Activated B cell treated with CpG ODN at 0.5 μM for 24 hours (primary cell): Measurements from ENCODE around the gene BHLHE23. TPM values are rescaled to one million over a fixed set of nuclear protein-coding genes. Genes with fewer than 3 reads are reported as not detected.

Source experiments
- ATAC-seq: fragments of 200-7000 bp; cut with Tn5 transposase; one replicate; pipeline ENCODE4 v1.10.0; 2021; ENCODE audit warnings: low read depth, mild to moderate bottlenecking, moderate library complexity
- CTCF ChIA-PET: fragments of 350-600 bp; sonication (Branson Sonifier 250); formaldehyde crosslinking; loops from one replicate; lab custom pipeline; 2021; ENCODE audit warnings: antibody characterized with exemption; lab: Charles Lee
- POLR2A ChIA-PET: fragments of 350-600 bp; sonication (Branson Sonifier 250); formaldehyde crosslinking; loops from one replicate; lab custom pipeline; 2021; ENCODE audit warnings: antibody characterized with exemption; lab: Charles Lee
- DNase-seq: peaks from one replicate; pipeline ENCODE4 v3.0.0; 2022
- H3K27ac Mint-ChIP-seq: one replicate; pipeline ENCODE4 v1.8.0; 2020; ENCODE audit warnings: mixed read lengths
- H3K27me3 Mint-ChIP-seq: one replicate; pipeline ENCODE4 v1.8.0; 2021; ENCODE audit warnings: mixed read lengths
- H3K36me3 Mint-ChIP-seq: one replicate; pipeline ENCODE4 v1.8.0; 2021; ENCODE audit warnings: low read depth, mixed read lengths
- H3K4me1 Mint-ChIP-seq: one replicate; pipeline ENCODE4 v1.8.0; 2021; ENCODE audit warnings: mixed read lengths
- H3K4me3 Mint-ChIP-seq: one replicate; pipeline ENCODE4 v1.8.0; 2020; ENCODE audit warnings: mild to moderate bottlenecking, mixed read lengths
- H3K9me3 Mint-ChIP-seq: one replicate; pipeline ENCODE4 v1.8.0; 2020; ENCODE audit warnings: mixed read lengths
- CTCF ChIP-seq: fragments of 200-600 bp; IDR thresholded peaks from one replicate; pipeline ENCODE4 v1.8.0; 2022; ENCODE audit warnings: antibody characterized with exemption, mild to moderate bottlenecking
- intact Hi-C: fragments of 100-400 bp; cut with micrococcal nuclease; formaldehyde crosslinking; loops from one replicate; pipeline ENCODE4 v1.15.1; 2024
- total RNA-seq: library from RNA; stranded (reverse); gene quantifications from 2 replicates; pipeline ENCODE4 v1.2.3, GENCODE V29; 2022

The BHLHE23 gene
- total RNA-seq, 1 donor from 2014 or later = not detected

GRCh38 chr20:63027922-63028389 lies 21.2 kb upstream of the BHLHE23 start:
- ATAC-seq (no peak), DNase-seq (no peak)
- Mint-ChIP-seq H3K4me1 (peaks cover 5% of the 10 kb centered on the region), H3K27ac (no peak overlapping the region), H3K36me3 (no peaks in the 10 kb centered on the region), H3K4me3 (no peak overlapping the region), H3K9me3 (no peaks in the 10 kb centered on the region), H3K27me3 (peaks cover 40% of the 10 kb centered on the region)
- POLR2A ChIA-PET = no interaction called here
- CTCF ChIA-PET = no interaction called here
- intact Hi-C loops = no loop called here
- no peak for TF ChIP-seq CTCF

- Mint-ChIP-seq H3K4me1 (no peaks in the 10 kb centered on the region), H3K4me3 (no peak overlapping the region), H3K27ac (no peak overlapping the region), H3K27me3 (peaks cover 40% of the 10 kb centered on the region), H3K9me3 (no peaks in the 10 kb centered on the region), H3K36me3 (no peaks in the 10 kb centered on the region)
- ChIA-PET CTCF (no interaction called here), POLR2A (no interaction called here)
- TF ChIP-seq CTCF = no peak
- DNase-seq (no peak), ATAC-seq (no peak)
- intact Hi-C loops = no loop called here
These were observed 20.6 kb upstream of the BHLHE23 start for GRCh38 chr20:63027221-63027921.

- intact Hi-C loops = no loop called here
- ChIA-PET CTCF (no interaction called here), POLR2A (no interaction called here)
- no peak for TF ChIP-seq CTCF
- Mint-ChIP-seq H3K27ac (no peak overlapping the region), H3K27me3 (peaks cover 39% of the 10 kb centered on the region), H3K4me1 (no peaks in the 10 kb centered on the region), H3K36me3 (no peaks in the 10 kb centered on the region), H3K4me3 (no peak overlapping the region), H3K9me3 (no peaks in the 10 kb centered on the region)
- ATAC-seq (no peak), DNase-seq (no peak)
These were observed 19.9 kb upstream of the BHLHE23 start for GRCh38 chr20:63026582-63027165.

- no peak overlapping the region for H3K27ac Mint-ChIP-seq
These were observed 19.0 kb upstream of the BHLHE23 start for GRCh38 chr20:63025534-63026331.

More at GRCh38 chr20:63025534-63026331, 19.0 kb upstream of the BHLHE23 start:
- no peak for TF ChIP-seq CTCF
- intact Hi-C loops = no loop called here
- Mint-ChIP-seq H3K4me1 (no peaks in the 10 kb centered on the region), H3K27me3 (peaks cover 44% of the 10 kb centered on the region), H3K4me3 (no peak overlapping the region), H3K9me3 (no peaks in the 10 kb centered on the region), H3K36me3 (no peaks in the 10 kb centered on the region)
- ATAC-seq (no peak), DNase-seq (no peak)
- ChIA-PET POLR2A (no interaction called here), CTCF (no interaction called here)
